GM21576 (cell line): ENCODE data around the gene CSTF1.
A peak's percentile ranks its signal among the peaks of the same experiment; 100 is the strongest.
"Not testable (repeated sequence)": the region's sequence is repeated elsewhere in the genome, so short reads cannot be mapped to it uniquely, and the experiment has no call there.

Experiments
- ATAC-seq: cut with Tn5 transposase; IDR thresholded peaks from one replicate; pipeline ENCODE4 v1.9.1; 2021; ENCODE audit warnings: mild to moderate bottlenecking, moderate library complexity; ENCODE audit not compliant: unreplicated experiment

The CSTF1 gene

GRCh38 chr20:56403465-56403864 is 11.0 kb downstream of the CSTF1 start:
- ATAC-seq, result no peak

DNA sequence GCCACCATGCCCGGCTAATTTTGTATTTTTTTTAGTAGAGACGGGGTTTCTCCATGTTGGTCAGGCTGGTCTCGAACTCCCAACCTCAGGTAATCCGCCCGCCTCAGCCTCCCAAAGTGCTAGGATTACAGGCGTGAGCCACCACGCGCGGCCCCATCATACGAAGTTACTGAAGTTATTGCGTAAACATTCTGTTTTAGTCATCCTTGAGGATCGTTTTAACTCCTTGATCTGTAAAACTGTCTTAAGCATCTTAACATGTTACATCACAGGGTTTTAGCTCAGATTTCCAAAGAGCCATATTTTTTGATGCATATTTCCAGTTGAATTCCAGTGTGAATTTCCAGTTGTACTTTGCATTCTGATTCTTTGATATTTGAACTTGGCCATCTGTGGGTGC is 12.9 kb downstream of the CSTF1 start:
- not testable (repeated sequence) for ATAC-seq

DNA sequence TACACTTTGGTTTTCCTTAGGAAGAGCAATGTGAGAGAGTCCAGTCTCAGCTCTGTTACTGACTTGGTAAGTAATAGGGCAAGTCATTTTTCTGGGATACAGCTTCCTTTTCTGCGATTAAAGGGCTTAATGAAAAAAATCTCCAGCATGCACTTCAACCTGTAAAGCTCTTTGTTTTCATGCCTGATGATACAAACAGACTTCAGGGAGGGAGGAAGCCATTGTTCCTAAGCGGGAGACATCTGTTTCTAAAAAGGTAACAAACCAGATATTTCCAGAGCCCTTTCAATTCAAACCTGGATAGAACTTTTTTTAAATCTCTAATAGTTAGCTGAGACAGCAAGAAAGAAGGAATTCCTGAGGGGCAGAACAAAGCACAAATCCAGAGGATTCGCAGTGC is 14.5 kb downstream of the CSTF1 start:
- no peak for ATAC-seq

GRCh38 chr20:56409521-56409920 is 17.1 kb downstream of the CSTF1 start:
- ATAC-seq, result no peak

DNA sequence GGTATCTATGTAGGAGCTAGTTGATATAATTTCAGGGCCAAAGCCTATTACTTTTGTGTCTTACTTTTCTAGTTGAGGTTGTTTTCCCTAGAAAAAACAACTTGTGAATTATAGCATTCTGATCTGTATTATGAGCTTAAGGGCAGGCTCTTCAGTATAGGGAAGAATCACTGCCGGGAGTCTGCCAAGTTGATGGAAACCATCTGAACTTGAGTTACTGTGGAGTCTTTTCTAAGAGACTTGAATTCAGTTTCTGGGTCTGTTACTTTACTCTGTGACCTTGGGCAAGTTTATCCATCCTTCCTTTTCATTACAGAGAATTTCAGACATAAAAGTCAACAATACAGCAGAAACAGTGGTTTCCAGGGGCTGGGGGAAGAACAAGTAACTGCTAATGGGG is 17.5 kb downstream of the CSTF1 start:
- no peak for ATAC-seq

GRCh38 chr20:56411287-56411686 is 18.8 kb downstream of the CSTF1 start:
- not testable (repeated sequence) for ATAC-seq

DNA sequence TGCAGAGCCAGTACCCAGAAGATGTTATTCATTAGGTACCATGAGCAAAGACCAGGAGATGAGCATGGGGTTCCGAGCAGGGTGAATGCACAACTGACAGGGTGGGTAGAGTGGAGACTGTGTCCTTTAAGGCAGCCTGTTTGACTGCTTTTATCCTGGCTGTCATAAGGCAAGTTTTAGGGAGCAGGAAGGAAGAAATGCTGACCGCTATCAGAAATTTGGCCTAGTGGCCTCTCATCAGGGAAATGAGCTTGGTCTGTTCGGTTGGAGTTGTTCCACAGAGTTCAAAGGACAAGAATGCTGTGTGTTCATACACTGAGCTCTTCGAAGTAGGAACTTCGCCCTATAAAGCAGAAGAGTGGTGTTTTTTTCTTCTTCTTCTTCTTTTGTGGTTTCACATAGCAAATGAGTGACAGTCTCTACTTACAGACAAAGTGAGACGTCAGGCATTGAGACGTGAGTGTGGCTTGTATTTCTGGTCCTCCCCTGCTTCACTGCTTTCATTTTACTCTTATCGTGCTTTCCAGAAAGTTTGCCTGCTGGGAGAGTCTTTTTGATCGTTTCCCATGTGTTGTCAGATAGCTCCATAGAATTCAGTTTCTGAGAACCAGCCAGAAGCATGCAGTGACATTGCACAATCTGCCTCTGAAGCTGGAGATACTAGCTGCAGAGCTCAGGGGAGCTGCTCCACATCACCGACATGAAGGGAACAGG is 19.5 kb downstream of the CSTF1 start, which contains the start of gene CASS4:
Gene CASS4, plus strand, starts transcription at position 502 of the 714 bp plus-strand sequence. Its CDS starts 199 bp downstream, at position 701.
- peak; percentile 60 for ATAC-seq

DNA sequence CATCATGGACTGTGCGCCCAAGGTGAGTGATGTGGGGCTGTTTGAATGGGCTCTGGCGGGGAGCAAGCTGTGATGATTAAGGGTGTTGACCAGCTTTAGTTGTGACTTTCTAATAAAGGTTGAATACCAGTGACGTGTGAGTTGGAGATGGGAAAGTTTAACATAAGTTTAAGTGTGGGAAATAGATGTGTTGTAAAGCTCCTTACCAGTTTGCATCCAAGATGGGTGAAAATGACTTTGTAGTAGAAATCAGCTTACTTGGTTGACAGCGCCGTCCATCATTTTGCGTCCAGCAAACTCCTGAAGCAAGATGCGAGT is 20.0 kb downstream of the CSTF1 start:
- no peak for ATAC-seq

- no peak for ATAC-seq
Measured at GRCh38 chr20:56412949-56413348, 20.5 kb downstream of the CSTF1 start.

- no peak for ATAC-seq
Measured at GRCh38 chr20:56414842-56415765, 22.7 kb downstream of the CSTF1 start.

- ATAC-seq, result no peak
Measured at GRCh38 chr20:56417402-56417801, 25.0 kb downstream of the CSTF1 start.

GRCh38 chr20:56417911-56418310 is 25.5 kb downstream of the CSTF1 start:
- no peak for ATAC-seq

DNA sequence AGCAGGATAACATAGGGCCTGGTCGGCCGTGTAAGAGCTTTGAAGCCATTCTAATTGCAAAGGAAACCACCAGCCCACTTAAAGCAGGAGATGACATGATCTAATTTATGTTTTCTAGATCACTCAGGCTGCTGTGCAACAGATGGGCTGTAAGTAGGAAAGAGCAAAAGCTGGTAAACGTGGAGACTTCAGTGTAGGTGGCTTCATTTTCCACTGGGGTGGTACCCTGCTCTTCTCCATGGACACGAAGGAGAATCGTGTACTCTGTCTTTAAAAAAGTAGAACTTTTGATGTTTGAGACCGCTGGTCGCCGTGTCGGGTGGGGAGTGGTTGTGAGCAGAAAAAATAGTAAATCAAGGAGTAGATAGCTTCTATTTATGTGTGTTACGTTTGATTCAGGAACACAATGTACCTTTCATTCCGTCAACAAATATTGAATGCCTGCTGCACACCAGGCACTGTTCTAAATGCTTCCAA is 26.0 kb downstream of the CSTF1 start:
- ATAC-seq, result no peak

GRCh38 chr20:56420028-56420427 is 27.6 kb downstream of the CSTF1 start:
- no peak for ATAC-seq

GRCh38 chr20:56420940-56421688 is 28.7 kb downstream of the CSTF1 start:
- no peak for ATAC-seq

GRCh38 chr20:56422076-56422823 is 29.8 kb downstream of the CSTF1 start:
- no peak for ATAC-seq

GRCh38 chr20:56422824-56423189 is 30.4 kb downstream of the CSTF1 start:
- no peak for ATAC-seq

GRCh38 chr20:56423211-56423610 is 30.8 kb downstream of the CSTF1 start:
- no peak for ATAC-seq

DNA sequence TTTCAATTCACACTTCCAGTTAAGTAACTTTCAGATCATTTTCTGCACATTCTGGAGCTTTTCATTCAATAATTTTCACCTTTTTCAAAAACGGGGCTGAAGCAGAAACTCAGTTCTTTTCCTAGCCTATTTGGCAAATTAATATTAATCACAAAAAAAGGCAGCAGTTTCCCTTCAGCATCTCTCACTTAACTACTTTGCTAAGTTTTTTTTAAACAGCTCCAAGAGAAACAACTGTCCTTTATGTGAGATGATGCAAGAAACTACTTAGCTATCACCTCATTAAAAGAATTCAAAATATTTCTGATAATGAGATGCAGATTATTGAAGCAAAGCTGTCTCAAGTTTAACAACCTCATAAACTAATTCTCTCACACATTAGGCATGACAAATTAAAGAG is 31.4 kb downstream of the CSTF1 start:
- ATAC-seq, result no peak

- no peak for ATAC-seq
Measured at GRCh38 chr20:56424931-56425330, 32.5 kb downstream of the CSTF1 start.

GRCh38 chr20:56426026-56426425 is 33.6 kb downstream of the CSTF1 start:
- no peak for ATAC-seq
